Stimulated activated CD4-positive, alpha-beta T cell treated with anti-CD3 and anti-CD28 coated beads, TNF-alpha, amount 100 ng/mL, for 4 hours (primary cell): ENCODE measurements around the gene SULT1C3.

Experiments used
- DNase-seq, 3 experiments: peaks; one replicate each; pipeline ENCODE4 v3.0.0-alpha.2; 2020; ENCODE audit warnings: low read depth in 3 of 3

SULT1C3 gene

DNA sequence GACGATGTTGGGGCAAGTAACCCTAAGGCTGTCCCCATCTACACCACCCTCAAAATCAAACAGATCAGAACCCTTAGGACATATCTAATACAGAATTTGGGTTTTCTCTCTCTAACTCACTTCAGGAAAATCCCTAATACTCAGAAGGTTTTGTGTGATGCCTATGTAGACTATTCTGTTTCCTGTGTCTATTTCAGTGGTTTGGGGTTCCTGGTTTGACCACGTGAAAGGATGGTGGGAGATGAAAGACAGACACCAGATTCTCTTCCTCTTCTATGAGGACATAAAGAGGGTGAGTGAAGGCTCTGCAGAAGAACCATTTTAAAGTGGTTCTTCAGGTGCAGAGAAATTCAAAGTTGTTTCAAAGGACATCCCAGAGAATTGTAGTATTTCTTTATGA is 65.2 kb downstream of the SULT1C3 start:
- no peak for DNase-seq

DNA sequence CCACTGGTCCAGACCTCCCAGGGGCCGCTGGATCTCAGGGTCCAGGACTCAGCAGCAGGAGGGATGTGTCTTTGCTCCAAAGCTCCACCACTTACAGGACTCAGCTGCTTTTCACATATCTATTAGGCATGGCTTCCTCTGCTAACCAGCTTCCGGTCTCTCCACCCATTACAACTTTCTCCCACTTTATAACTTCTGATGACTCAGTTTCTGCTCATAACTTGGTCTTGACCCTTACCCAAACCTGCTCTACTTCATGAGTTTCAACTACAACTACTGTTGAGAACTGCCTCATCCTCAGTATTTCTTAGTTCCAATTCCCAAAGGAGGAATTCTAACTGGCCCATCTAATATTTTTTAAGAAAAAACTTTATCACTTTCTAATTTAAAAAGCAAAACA is 66.1 kb downstream of the SULT1C3 start:
- DNase-seq: no peak

DNA sequence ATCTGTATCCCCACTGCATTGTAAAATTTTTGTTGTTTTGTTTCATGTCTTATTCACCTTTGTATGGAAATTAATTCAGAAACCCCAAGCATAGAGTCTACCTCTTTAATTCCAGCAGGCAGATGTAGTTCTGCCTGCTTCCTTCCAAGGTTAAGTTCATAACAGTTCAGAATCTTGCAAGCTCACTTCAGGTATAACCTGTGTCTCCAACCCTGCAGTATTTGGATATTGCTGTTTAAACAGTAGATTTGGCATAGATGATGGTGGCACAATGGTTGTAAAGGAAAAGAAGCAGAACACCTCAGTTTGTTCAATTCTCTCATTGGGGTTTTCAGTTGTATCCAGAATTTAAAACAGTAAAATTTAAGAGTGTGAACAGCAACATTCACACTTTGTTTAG is 70.1 kb downstream of the SULT1C3 start:
- DNase-seq: no peak
